Renal pelvis (tissue), 4 donors: Measurements from ENCODE around the gene CAMTA1. TPM values are rescaled to one million over a fixed set of nuclear protein-coding genes. Genes with fewer than 3 reads are reported as not detected.

Experiments
- DNase-seq: peaks from one replicate; pipeline ENCODE4 v3.0.0-alpha.2; 2013
- polyA plus RNA-seq, 3 donors: library from polyadenylated mRNA; unstranded; fragments of 120-200 nt; gene quantifications; one replicate each; pipeline ENCODE4 v1.2.1, GENCODE V29; 2013; ENCODE audit not compliant: insufficient read length in 3 of 3

CAMTA1 gene
- polyA plus RNA-seq, 3 donors: 72.3 to 83.1 (median 76.0) TPM

DNA sequence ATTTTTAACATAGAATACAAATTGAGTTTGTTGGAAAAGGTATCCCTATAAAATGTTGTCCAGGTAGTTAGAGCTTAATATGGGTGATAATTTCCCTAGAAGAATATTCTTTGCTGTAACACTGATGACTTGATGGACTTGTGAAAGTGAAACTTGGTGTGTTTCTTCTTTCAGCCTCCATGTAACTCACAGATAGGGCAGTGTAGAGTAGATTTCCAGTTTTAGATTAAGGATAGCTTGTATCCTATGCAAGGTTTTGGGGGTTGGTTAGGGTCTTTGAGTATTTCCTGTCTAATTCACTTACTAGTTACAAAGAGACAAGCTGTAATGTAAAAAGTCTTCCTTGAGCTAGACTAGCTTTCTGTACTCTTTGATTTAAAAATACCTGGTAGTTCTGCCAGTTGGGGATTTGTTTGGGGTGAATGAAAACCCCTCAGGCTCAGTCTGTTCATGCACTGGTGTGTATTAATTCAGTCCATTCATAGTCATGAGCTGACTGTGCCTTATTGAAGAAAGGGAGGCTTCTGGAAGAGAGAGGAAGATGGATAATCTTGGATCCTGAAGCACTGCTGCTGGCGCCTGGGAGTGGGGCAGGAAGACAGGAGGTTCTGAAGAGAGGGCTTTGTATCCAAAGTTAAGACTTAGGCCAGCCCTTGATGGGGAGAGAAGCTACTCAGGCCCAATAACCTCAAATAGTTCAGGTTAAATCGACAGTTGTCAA is 83.6 kb downstream of the CAMTA1 start:
- DNase-seq: no peak

DNA sequence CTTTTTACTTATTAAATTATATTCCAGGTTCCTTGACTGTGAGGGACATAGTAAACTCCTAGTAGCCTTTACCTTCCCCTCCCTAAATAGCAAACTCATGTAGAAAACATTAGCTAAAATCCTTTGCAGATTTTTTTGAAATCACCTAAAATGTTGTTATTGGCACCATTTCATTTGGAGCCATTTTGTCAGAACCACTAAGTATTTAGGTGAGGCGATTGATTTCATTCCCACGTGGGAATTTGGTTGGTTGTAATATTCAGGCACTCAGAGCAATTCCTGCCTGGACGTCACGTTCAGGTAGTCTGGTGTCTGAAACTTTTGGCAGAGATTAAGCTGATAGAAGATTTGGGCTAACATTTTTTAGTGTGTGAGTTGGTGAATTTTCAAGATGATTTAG is 84.3 kb downstream of the CAMTA1 start:
- no peak for DNase-seq

DNA sequence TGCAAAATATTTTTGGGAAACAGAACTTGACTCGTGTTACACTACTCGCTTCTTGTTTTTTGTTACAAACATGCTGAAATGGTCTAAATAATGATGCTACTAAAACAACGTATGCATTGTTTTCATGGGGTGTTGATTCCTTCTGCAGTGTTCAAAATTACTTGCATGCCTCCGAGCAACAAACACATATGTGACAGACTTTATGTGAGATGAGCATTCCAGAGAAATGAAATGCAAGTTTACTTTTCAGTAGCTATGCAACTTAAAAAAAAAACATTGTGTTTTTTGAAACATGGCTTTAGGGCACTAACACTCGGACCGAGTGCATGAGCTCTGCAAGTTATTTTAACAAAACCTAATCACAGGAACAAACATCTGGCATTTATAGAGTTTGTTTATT is 84.8 kb downstream of the CAMTA1 start:
- DNase-seq: no peak

DNA sequence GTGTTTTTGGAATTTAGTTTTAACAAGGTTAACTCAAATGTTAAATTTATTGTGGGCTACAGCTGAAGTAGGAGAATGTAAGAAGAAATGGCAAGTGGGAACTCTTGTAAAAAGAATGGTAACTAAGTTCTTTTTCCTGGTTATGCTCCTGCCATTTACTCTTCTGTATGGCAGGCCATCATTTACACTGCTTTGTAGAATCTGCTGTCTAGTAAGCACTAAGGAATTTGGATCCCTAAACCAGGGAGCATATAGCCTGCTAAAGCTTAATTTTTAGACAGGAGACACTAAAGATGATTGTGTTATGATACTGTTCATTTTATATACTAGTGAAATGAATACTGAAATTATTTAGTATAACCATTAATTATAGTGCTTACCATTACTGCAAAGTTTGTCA is 85.3 kb downstream of the CAMTA1 start:
- DNase-seq: no peak

DNA sequence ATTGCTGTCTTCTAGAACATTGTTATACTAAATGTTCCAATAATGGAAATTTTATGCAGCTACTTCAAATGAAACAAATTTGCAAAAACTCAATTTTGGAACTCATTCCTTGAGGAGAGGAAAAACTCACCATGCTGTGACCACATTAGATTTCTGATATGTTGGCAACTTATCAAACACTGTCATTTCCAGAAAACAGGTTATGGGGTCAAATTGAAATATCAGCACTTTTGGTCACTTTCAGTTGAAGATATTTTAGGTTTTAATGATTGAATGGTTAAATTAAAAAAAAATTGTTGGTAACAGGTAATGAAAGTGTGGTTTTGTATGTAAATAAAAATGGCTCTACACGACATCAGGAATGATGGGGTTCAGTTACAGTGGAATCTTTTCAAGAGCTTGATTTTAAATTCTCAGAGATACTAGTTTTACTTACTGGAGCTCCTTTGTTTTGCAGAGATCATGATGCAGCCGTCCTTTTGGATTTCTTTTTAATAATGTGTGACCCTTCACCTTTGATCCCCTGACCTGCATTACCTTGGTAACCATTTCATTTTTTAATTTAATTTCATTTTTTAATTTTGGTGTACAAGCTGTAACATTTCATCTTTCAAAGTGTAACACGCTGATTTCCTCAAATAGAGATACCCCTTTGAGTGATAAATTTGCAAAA is 86.2 kb downstream of the CAMTA1 start:
- no peak for DNase-seq

DNA sequence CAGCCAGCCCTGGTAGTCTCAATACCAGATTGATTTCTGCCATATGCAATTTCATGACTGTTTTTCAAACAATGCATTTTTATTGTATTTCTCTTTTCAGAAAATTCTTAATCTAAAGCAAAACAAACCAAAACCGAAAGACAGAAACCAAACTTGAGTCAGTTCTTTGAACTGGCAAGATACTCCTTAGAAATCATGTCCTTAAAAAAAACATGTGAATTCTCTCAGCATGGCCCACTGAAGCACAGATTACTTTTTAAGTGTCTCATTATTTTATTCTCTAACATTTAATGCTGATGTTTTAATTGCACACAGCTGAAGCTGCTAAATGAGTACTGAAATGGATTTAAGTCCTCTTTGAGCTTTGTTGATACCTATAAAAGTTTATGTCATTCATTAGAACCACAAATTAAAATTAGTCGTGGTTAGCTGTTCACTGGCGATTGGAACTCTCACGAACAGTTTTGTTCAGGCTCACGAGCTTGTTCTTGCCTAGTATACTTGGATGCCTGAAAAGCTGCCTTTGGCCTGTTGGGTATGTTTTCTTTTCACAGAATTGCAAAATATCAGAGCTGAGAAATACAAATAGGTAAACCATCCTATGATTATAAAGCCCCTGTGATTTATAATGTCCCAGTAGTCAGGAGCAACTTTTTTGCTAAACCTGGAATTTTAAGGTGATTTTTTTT is 87.5 kb downstream of the CAMTA1 start:
- no peak for DNase-seq

DNA sequence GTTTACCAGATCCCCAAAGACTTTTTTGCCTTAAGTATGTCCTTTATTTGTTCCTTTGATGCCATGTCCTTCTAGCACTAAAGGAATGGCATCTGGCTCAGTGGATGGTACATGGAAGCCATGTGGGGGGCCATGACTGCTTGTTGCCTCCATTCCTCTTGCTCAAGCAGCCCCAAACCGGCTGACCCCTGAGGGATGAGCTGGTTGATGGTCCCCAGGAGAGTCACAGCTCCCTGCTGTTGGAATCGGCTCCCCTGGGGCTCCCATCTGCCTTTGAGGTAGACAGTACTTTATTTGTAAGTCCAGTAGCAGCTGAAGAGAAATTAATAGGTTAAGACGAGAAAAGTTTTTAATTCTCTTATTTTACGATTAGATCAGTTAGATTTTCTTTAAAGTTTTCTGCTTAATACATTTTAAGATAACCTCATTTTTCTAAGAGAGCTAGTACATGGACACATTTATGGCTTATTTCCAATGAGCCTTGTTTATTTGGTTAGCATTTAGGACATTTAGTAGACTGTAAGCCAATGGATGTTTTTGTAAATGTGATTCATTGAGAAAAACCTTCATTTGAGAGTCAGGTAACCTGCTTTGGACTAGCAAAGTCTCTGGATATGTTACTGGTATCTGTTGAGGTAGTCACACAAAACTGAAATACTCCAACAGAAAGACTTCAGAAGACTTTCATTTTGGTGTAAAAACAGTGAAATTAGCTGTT is 88.2 kb downstream of the CAMTA1 start:
- DNase-seq: no peak

DNA sequence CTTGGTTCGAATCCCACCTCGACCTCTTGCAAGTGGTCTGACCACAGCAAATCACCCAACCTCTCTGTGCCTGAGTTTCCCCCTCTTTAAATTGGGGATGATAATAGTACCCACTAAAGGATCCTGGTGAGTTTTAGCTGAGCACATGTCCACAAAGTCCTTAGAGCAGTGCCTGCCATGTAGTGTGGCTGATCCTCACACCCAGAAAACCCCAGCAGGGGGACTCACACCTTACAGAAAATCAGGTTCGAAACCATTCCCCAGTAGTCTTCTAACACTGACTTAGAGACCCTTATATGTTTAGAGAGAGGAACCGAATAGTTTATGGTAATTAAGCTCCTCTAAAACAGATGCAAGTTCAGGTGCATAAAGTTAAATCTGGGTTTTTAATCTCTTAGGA is 89.0 kb downstream of the CAMTA1 start:
- no peak for DNase-seq

DNA sequence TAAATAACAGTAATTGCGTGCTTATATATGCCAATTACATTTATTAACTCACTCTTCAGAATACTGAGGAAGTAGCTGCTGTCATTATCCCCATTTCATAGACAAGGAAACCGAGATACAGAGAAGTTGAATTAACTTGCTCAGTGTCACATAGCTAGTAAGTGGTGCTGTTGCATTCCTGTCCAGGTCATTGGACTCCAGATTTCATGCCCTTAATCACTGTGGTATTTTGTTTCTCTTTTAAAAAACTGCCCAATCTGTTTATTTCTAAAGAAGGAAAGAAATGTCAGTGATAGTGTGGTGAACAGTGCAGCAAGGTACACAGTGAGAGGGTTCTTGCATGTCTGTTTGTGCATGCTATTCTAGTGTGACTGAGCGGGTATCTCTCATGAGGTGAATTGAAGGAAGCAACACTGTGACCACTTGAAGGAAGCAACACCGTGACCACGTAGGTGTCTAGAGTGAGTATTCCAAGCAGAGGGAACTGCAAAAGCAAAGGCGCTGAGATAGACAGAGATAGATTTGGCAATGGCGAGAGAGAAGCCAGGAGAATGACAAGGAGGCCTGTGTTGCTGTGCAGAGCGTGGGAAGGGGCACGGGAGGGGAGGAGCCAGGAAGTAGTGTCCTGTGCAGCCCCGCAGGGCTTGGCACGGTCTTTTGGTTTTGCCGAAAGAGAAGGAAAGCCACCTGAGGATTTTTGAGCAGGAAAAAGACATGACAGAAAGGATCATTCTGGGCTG is 95.9 kb downstream of the CAMTA1 start:
- DNase-seq: no peak

DNA sequence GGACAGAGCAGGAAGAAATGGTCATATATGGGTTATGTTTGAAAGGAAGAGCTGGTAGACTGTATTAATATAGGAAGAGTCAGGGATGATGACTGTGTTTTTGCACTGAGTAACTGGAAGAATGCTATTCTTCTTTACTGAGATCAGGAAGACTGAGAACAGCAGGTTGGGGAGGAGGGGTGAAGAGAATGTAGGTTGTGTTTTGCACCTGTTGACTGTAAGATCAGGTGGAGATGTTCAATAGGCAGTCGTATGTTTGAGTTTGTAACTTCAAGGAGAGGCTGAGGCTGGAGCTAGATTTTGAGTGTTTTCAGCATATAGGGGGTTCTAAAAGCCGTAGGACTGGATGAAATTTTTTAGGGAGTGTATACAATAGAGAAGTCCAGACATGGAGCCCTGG is 97.2 kb downstream of the CAMTA1 start:
- DNase-seq: no peak

DNA sequence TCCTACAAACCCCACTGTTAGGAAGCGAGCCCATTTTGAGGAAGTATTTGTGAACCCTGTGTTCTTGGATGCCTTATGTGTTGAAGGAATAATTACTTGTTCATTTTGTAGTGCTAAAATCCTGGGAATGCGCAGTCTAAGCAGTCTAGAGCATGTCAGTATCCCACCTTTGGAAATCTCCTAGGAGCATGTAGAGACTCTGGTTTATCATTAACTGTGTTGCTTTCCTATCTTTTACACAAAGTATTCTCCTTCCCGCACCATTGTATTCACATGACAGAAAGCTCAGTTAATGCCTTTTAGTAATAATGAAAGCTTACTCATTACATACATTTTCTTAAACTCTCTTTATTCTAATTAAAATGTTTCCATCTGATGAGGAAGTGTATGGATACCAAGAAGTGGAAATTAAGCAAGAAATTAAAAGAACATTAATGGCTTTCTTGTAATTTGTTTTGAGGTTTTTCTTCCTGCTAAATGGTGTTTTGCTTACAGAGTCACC is 99.4 kb downstream of the CAMTA1 start:
- DNase-seq: no peak

DNA sequence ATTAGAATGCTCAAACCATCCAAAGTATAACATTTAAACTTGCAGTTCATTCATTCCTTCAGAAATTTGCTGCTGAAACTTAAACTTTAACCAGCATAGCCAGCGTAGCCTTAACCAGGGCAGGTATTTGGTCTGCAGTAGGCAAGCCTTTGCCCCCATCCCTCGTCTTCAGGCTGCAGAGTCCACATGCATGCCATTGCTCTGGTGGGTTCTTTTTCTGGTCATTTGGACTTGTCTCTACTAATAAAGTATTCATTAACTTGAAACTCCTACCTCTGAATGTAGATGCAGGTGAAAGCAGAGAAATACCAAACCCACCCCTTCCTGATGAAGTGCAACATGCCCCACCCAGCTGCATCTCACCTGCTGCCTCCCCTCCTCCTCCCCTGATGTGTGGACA is 100.2 kb downstream of the CAMTA1 start:
- no peak for DNase-seq

DNA sequence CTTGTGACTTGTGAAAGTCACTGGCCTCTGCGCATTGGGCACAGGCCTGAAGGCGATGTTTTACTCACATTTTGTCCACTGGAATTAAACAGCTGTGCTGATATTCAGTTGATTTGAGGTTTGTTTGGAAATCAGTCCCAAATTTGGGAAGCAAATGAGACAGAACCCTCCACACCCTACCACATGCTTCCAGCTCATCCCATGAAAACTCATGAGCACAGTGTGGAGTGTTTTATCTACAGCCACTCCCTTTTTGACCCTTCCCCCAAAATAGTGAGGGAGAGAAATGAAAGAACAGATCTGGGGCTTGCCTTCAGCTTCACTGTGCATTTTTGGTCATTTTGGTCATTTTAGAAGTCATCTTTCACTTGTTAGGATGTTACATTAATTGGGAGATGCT is 101.3 kb downstream of the CAMTA1 start:
- DNase-seq: no peak

DNA sequence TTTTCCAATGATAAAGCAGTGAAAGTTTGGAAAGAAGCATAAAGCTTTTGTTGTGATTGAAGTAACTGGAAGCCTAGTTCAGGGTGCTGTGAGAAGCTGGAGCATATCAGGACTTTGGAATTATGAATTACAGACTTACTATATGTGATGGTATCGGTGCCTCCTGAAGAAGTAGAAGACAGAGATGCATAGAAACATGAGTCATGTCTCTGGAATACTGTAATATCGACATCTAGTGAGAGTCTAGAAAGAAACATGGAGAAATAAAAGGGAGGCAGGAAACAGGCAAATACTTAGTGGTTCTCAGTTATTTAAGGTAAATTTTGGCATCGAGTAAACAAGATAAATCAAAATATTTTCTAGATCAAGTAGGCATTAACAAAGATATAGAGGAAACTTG is 103.0 kb downstream of the CAMTA1 start:
- DNase-seq: no peak

DNA sequence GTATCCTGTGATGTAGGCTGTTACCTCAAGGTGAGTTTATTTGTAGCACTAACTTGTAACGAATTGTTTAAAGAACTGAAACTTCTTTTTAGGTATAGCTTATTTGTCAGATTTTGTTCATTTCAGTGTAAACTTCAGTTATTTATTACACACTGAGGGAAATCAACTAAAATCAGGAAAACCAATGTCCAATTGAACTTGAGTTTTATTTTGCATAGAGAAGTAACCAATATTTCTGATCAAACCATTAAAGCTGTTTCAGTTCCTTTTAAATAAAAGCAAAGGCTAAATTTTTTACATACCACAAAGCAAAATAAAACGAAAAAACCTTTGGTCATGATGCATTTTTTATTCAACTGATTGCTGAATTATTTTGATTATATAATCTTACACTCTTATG is 103.6 kb downstream of the CAMTA1 start:
- DNase-seq: no peak

DNA sequence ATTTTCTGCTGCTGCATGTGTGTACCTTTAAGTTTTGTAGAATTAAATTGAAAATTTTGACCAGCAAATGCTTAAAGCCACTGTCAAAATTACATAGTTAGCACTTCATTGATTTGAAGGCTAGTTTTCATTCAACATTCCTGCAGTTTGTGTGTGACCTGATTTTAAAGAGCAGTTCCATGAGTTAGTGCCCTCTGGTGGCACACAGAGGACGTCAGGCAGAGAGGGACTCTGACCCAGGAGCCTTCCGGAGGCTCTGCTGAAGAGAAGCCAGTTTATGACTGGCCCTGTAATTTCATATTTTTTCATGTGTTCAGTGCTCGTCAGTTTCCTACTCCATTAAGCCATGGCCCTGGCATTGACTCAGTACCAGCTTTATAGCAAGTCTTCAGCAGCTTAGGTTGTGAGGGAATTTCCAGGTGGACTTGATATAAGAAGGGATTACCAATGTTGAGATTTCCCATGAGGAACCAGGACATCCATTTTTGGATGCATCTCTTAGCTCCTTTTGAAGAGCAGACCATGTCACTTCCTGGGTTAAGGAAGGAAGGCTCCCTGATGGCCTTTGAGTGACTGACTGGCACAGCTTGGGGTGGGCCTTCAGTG is 104.7 kb downstream of the CAMTA1 start:
- no peak for DNase-seq

DNA sequence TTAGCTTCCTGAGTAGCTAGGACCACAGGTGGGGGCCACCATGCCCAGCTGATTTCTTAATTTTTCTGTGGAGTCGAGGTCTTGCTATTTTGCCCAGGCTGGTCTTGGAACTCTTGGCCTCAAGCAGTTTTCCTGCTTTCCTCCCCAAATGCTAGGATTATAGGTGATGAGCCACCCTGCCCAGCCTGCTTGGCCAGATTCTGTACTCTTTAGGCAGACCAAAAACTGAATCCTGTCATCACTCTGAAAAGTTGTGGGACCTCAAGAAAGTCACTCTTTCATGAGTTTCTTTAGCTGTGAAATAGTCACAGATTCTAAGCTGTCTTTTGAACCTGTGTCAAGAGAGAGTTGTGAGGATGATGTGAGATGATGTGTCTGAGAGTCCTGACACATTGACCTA is 105.4 kb downstream of the CAMTA1 start:
- no peak for DNase-seq

DNA sequence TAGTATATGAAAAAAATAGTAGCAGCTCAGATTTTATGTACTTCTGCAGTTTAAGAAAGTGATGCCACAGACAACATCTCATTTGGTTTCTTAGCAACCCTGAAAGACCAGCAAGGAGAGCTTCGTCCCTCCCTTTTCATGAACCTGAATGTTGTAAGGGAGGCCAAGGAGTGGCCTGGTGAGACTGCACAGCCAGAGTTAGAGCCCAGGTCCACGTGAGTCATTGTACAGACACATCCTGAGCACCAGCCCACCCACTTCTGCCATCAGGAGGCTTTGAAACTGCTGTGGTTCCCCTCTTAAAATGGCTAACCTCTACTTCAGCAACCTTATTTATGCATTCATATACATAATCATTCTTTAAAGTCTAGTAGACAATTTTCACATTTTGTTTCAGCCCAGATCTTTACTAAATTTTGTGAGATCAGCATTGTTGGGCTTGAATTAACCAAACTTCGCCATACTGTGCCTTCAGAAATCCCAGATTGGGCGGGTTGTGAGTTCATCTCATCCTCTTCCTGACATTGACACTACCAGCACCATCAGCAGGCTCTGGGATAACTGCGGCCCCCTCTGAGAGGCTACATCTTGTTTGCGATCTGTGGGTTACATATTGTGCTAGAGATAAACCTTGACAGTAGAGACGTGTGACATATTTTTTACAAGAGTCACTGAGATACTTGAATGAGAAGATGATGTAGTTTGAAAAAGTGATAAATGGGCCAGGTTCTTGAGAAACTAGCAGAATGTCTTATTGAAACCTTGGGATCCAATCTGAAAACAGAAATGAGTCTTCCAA is 106.7 kb downstream of the CAMTA1 start:
- no peak for DNase-seq

DNA sequence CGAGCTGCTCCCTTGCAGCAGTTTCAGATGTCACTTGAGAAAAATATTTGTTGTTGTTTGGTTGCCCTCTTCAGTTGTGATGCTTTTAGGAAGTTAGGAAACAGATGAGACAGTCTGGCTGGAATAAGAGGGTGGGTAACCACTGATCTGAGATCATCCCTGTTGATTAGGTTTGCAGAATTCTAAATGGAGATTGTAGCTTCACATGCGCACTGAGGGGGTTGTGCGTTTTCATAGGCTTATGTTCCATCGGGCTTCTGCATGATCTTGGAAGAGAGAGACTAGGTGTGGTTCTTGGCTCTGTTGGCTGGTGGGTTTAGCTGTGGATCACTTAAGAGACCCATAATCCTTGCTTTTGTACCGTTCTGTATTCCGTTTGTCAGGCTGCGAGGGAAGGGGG is 108.1 kb downstream of the CAMTA1 start:
- DNase-seq: no peak

DNA sequence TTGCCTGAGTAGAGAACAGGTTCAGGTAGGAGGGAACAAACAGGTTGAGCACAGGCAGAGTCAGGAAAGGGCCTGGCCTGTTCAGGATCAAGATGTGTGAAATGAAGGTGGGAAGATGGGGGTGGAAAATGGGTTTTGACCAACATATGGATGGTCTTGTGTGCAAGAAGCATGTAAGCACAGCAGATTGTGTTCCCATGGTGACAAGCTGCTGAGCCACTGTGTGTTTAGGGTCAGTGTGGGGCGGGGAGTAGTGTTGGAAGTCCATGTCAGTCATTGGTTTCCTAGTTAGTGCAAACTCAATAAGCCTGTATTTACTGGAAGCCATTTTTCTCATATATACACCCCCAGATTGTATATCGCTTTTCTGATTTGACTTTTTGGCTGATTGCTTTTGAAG is 111.9 kb downstream of the CAMTA1 start:
- no peak for DNase-seq
